CD14-positive monocyte (primary cell): Measurements from ENCODE around the gene UNC5CL. TPM values are rescaled to one million over a fixed set of nuclear protein-coding genes. Genes with fewer than 3 reads are reported as not detected.

Experiments used
- DNase-seq, 3 donors: peaks; one replicate each; pipeline ENCODE4 v3.0.0-alpha.2; 2011 to 2022
- H2AFZ ChIP-seq: 2 replicates; pipeline ENCODE4 v1.6.0; 2012; ENCODE audit warnings: mild to moderate bottlenecking, low read depth, low read length, inconsistent platforms; ENCODE audit not compliant: insufficient read depth, poor library complexity, severe bottlenecking
- H3K27ac ChIP-seq, 2 donors: 1 replicate in 1 of 2; 2 replicates in 1 of 2; pipeline ENCODE4 v1.5.1; 2012 to 2013; ENCODE audit warnings: low read length in 2 of 2, control low read depth in 1 of 2, inconsistent platforms in 1 of 2, low read depth in 1 of 2, mild to moderate bottlenecking in 1 of 2
- H3K27me3 ChIP-seq, 2 donors: one replicate each; pipeline versions ENCODE4 v1.6.0 to v1.6.1; 2011 to 2013; ENCODE audit warnings: low read length in 2 of 2; ENCODE audit not compliant: control insufficient read depth in 2 of 2, insufficient read depth in 2 of 2
- H3K36me3 ChIP-seq, 2 donors: replicated peaks in 1 of 2; 1 replicate in 1 of 2; 2 replicates in 1 of 2; pipeline versions ENCODE4 v1.5.1 to v1.6.1; 2012 to 2013; ENCODE audit warnings: low read length in 2 of 2, control low read depth in 1 of 2, inconsistent platforms in 1 of 2, mild to moderate bottlenecking in 1 of 2; ENCODE audit not compliant: insufficient read depth in 2 of 2, control insufficient read depth in 1 of 2
- H3K4me1 ChIP-seq, 2 donors: 1 replicate in 1 of 2; 2 replicates in 1 of 2; pipeline versions ENCODE4 v1.5.1 to v1.6.1; 2012 to 2013; ENCODE audit warnings: low read length in 2 of 2, control low read depth in 1 of 2, inconsistent platforms in 1 of 2, mild to moderate bottlenecking in 1 of 2, moderate library complexity in 1 of 2; ENCODE audit not compliant: insufficient read depth in 2 of 2, control insufficient read depth in 1 of 2
- H3K4me2 ChIP-seq: replicated peaks from 2 replicates; pipeline ENCODE3; 2012; ENCODE audit warnings: low read length, moderate library complexity, mild to moderate bottlenecking; ENCODE audit not compliant: poor library complexity, severe bottlenecking; ENCODE audit errors: extremely low read depth
- H3K4me3 ChIP-seq, 3 experiments: fragments of 200-600 bp in 1 of 3; sonication (generic) in 1 of 3; replicated peaks in 1 of 3; 1 replicate in 2 of 3; 2 replicates in 1 of 3; pipeline ENCODE4 v1.5.1; 2011 to 2013; ENCODE audit warnings: low read length in 3 of 3, mild to moderate bottlenecking in 3 of 3, control low read depth in 2 of 3, low read depth in 2 of 3, inconsistent platforms in 1 of 3, moderate library complexity in 1 of 3
- H3K79me2 ChIP-seq: 2 replicates; pipeline ENCODE4 v1.6.0; 2012; ENCODE audit warnings: mild to moderate bottlenecking, control low read depth, inconsistent platforms, low read length, moderate library complexity; ENCODE audit not compliant: insufficient read depth
- H3K9ac ChIP-seq: 2 replicates; pipeline ENCODE4 v1.6.0; 2017; ENCODE audit warnings: low read length, mild to moderate bottlenecking; ENCODE audit not compliant: insufficient read depth, poor library complexity, severe bottlenecking
- H3K9me3 ChIP-seq, 2 donors: replicated peaks in 1 of 2; 1 replicate in 1 of 2; 2 replicates in 1 of 2; pipeline versions ENCODE4 v1.5.1 to v1.6.1; 2012 to 2013; ENCODE audit warnings: low read length in 2 of 2, control low read depth in 1 of 2; ENCODE audit not compliant: control insufficient read depth in 1 of 2, insufficient read depth in 1 of 2
- H4K20me1 ChIP-seq: 2 replicates; pipeline ENCODE4 v1.6.0; 2012; ENCODE audit warnings: mild to moderate bottlenecking, low read length, control low read depth, moderate library complexity; ENCODE audit not compliant: insufficient read depth
- H3K27ac Mint-ChIP-seq, 7 donors: one replicate each; pipeline ENCODE4 v1.8.0; 2020; ENCODE audit warnings: mild to moderate bottlenecking in 7 of 7, mixed read lengths in 7 of 7, moderate library complexity in 6 of 7, inconsistent platforms in 2 of 7
- H3K27me3 Mint-ChIP-seq, 3 donors: one replicate each; pipeline ENCODE4 v1.8.0; 2021 to 2022; ENCODE audit warnings: low read depth in 3 of 3, mild to moderate bottlenecking in 3 of 3, mixed read lengths in 3 of 3, moderate library complexity in 3 of 3, inconsistent platforms in 1 of 3
- H3K36me3 Mint-ChIP-seq, 2 donors: one replicate each; pipeline ENCODE4 v1.8.0; 2020; ENCODE audit warnings: mixed read lengths in 2 of 2, inconsistent platforms in 1 of 2, mild to moderate bottlenecking in 1 of 2
- H3K4me1 Mint-ChIP-seq: one replicate; pipeline ENCODE4 v1.8.0; 2020; ENCODE audit warnings: mild to moderate bottlenecking, mixed read lengths
- H3K4me3 Mint-ChIP-seq, 2 donors: one replicate each; pipeline ENCODE4 v1.8.0; 2020; ENCODE audit warnings: mild to moderate bottlenecking in 2 of 2, mixed read lengths in 2 of 2, moderate library complexity in 1 of 2
- H3K9me3 Mint-ChIP-seq, 7 donors: one replicate each; pipeline ENCODE4 v1.8.0; 2020 to 2022; ENCODE audit warnings: mixed read lengths in 7 of 7, mild to moderate bottlenecking in 6 of 7, moderate library complexity in 6 of 7, inconsistent platforms in 2 of 7
- CTCF ChIP-seq: fragments of 200-600 bp; IDR thresholded peaks from one replicate; pipeline ENCODE4 v1.8.0; 2022; ENCODE audit warnings: antibody characterized with exemption, mild to moderate bottlenecking
- WGBS: methylation state at CpG from one replicate; pipeline ENCODE4 v1.1.5; 2013; ENCODE audit warnings: missing lambda C conversion rate; ENCODE audit not compliant: insufficient coverage; 5-methylcytosine and 5-hydroxymethylcytosine counted together
- intact Hi-C, 2 donors: fragments of 100-400 bp; cut with micrococcal nuclease; formaldehyde crosslinking; loops; one replicate each; pipeline versions ENCODE4 v1.15.0 to v1.15.1; 2023
- polyA plus RNA-seq, 3 donors: library from polyadenylated mRNA; depleted of rRNA in 1 of 3; unstranded in 2 of 3; stranded (reverse) in 1 of 3; fragments of 300-500 nt in 2 of 3; fragments of >200 nt in 1 of 3; fragmentation: Illumina TruSeq in 2 of 3; gene quantifications; 1 replicate in 2 of 3; 2 replicates in 1 of 3; pipeline ENCODE4 v1.2.3, GENCODE V29; 2012 to 2021

UNC5CL gene
- polyA plus RNA-seq, 3 donors, result 0.09 to 2.3 TPM; not detected in 1

- Mint-ChIP-seq H3K4me1 (peaks cover 10% of the 10 kb centered on the region), H3K27ac (no peak overlapping the region), H3K9me3 (peaks cover 0 to 5% (median 0%) of the 10 kb centered on the region in 7 donors), H3K4me3 (no peak overlapping the region), H3K36me3 (no peaks in the 10 kb centered on the region), H3K27me3 (peaks cover 2 to 6% (median 4%) of the 10 kb centered on the region in 3 donors)
- TF ChIP-seq CTCF, result no peak
- DNase-seq, result no peak
- Histone ChIP-seq H3K27ac (no peak overlapping the region), H3K9me3 (no peaks in the 10 kb centered on the region), H3K27me3 (no peaks in the 10 kb centered on the region), H3K4me1 (peaks cover 7 to 10% of the 10 kb centered on the region in 2 donors), H3K9ac (no peak overlapping the region), H4K20me1 (no peaks in the 10 kb centered on the region), H2AFZ (no peak overlapping the region), H3K36me3 (no peaks in the 10 kb centered on the region), H3K4me3 (no peak overlapping the region), H3K4me2 (no peak overlapping the region), H3K79me2 (no peaks in the 10 kb centered on the region)
- intact Hi-C loops, result no loop called here
Measured at GRCh38 chr6:41022294-41022693, 16.7 kb downstream of the UNC5CL start.

GRCh38 chr6:41021832-41022231 is 17.2 kb downstream of the UNC5CL start:
- Histone ChIP-seq H2AFZ (no peak overlapping the region), H3K79me2 (no peaks in the 10 kb centered on the region), H3K4me1 (peaks cover 4 to 7% of the 10 kb centered on the region in 2 donors), H3K36me3 (no peaks in the 10 kb centered on the region), H3K27ac (no peak overlapping the region), H3K4me2 (no peak overlapping the region), H3K9me3 (no peaks in the 10 kb centered on the region), H4K20me1 (no peaks in the 10 kb centered on the region), H3K9ac (no peak overlapping the region), H3K27me3 (no peaks in the 10 kb centered on the region), H3K4me3 (no peak overlapping the region)
- Mint-ChIP-seq H3K4me1 (peaks cover 7% of the 10 kb centered on the region), H3K36me3 (no peaks in the 10 kb centered on the region), H3K27me3 (peaks cover 2 to 6% (median 4%) of the 10 kb centered on the region in 3 donors), H3K27ac (no peak overlapping the region), H3K9me3 (peaks cover 0 to 5% (median 0%) of the 10 kb centered on the region in 7 donors), H3K4me3 (no peak overlapping the region)
- intact Hi-C loops, result no loop called here
- TF ChIP-seq CTCF, result no peak
- DNase-seq, result no peak
- no CpG with 5 or more reads among the region's 3 CpGs for WGBS
